Cardiac muscle cell (in vitro differentiated cells and primary cell): Measurements from ENCODE around the gene SLAMF1. TPM values are rescaled to one million over a fixed set of nuclear protein-coding genes. Genes with fewer than 3 reads are reported as not detected.

Source experiments
- DNase-seq, 2 donors: peaks; one replicate each; pipeline versions ENCODE4 v3.0.0 to v3.0.0-alpha.2; 2010 to 2017; ENCODE audit warnings: low read depth in 1 of 2, low spot score in 1 of 2
- H3K27ac ChIP-seq: fragments of 200-600 bp; sonication (generic); 2 replicates; pipeline ENCODE4 v1.5.1; 2016
- H3K27me3 ChIP-seq: fragments of 200-600 bp; sonication (generic); 2 replicates; pipeline ENCODE4 v1.6.0; 2016; ENCODE audit warnings: control low read depth
- H3K36me3 ChIP-seq: fragments of 200-600 bp; sonication (generic); 2 replicates; pipeline ENCODE4 v1.5.1; 2016; ENCODE audit warnings: control low read depth
- H3K4me1 ChIP-seq: fragments of 200-600 bp; sonication (generic); 2 replicates; pipeline ENCODE4 v1.8.1; 2017; ENCODE audit warnings: low read depth, mild to moderate bottlenecking, mixed run types
- H3K4me3 ChIP-seq: fragments of 200-600 bp; sonication (generic); 2 replicates; pipeline ENCODE4 v1.5.1; 2016; ENCODE audit warnings: mild to moderate bottlenecking
- H3K9me3 ChIP-seq: fragments of 200-600 bp; sonication (generic); 2 replicates; pipeline ENCODE4 v1.5.1; 2017; ENCODE audit warnings: low read depth, mild to moderate bottlenecking, control low read depth
- polyA plus RNA-seq: library from polyadenylated mRNA; unstranded; fragments of >200 nt; fragmentation: Nextera tagmentation; extraction: Ambion mirVana; gene quantifications from 2 replicates; pipeline ENCODE4 v1.2.1, GENCODE V29; 2016
- total RNA-seq: library from RNA; depleted of rRNA; stranded (reverse); fragments of >200 nt; gene quantifications from 2 replicates; pipeline ENCODE4 v1.2.3, GENCODE V29; 2016
- TF ChIP-seq, protein P1 (sequence below): IDR thresholded peaks from 2 replicates; pipeline ENCODE4 v1.5.1; 2012; ENCODE audit warnings: low read depth, mild to moderate bottlenecking, low read length

SLAMF1 gene
- total and polyA plus RNA-seq, 2 experiments from 2014 or later: not detected

DNA sequence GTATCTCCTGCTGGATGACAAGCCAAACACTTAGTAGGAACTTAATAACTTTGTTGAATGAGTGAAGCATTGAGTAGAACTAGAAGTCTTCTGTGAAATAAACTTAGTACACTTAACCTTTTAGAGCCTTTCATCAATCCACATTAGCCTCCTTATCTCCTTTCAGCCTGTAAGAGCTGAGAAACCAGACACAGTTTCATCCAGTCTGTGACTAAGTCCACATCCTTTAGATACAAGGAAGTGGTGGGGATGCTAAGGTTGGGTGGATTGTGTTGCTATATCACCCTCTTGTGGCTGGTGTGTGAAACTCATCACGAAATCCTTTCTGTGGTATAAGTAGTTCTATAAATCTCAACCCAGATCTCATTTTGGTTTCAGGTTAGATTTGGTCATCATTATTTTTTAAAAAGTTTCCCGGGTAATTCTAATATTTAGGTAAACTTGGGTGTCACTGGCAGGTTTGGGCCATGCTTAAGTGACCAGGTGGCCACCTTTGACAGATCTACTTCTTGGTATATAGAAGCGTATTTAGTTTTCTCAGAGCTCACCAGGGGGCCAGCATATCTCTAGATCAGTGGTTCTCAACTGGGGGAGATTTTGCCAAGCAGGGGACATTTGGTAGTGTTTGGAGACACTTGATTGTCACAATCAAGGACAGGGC, 39.7 kb downstream of the SLAMF1 start:
- Histone ChIP-seq H3K36me3 (no peaks in the 10 kb centered on the region), H3K27me3 (no peaks in the 10 kb centered on the region), H3K9me3 (no peaks in the 10 kb centered on the region), H3K27ac (no peak overlapping the region), H3K4me3 (no peak overlapping the region), H3K4me1 (no peaks in the 10 kb centered on the region)
- DNase-seq: peak; percentile 79 to 88
- TF ChIP-seq, protein P1, sequence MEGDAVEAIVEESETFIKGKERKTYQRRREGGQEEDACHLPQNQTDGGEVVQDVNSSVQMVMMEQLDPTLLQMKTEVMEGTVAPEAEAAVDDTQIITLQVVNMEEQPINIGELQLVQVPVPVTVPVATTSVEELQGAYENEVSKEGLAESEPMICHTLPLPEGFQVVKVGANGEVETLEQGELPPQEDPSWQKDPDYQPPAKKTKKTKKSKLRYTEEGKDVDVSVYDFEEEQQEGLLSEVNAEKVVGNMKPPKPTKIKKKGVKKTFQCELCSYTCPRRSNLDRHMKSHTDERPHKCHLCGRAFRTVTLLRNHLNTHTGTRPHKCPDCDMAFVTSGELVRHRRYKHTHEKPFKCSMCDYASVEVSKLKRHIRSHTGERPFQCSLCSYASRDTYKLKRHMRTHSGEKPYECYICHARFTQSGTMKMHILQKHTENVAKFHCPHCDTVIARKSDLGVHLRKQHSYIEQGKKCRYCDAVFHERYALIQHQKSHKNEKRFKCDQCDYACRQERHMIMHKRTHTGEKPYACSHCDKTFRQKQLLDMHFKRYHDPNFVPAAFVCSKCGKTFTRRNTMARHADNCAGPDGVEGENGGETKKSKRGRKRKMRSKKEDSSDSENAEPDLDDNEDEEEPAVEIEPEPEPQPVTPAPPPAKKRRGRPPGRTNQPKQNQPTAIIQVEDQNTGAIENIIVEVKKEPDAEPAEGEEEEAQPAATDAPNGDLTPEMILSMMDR: peak; percentile 77

GRCh38 chr1:160606611-160607010, 40.2 kb downstream of the SLAMF1 start:
- H3K27ac ChIP-seq: no peak overlapping the region
- TF ChIP-seq, protein P1: no peak
- DNase-seq: no peak
- no peak overlapping the region for H3K4me3 ChIP-seq
- no peaks in the 10 kb centered on the region for H3K27me3 ChIP-seq
- no peaks in the 10 kb centered on the region for H3K4me1 ChIP-seq
- no peaks in the 10 kb centered on the region for H3K36me3 ChIP-seq
- H3K9me3 ChIP-seq: no peaks in the 10 kb centered on the region

DNA sequence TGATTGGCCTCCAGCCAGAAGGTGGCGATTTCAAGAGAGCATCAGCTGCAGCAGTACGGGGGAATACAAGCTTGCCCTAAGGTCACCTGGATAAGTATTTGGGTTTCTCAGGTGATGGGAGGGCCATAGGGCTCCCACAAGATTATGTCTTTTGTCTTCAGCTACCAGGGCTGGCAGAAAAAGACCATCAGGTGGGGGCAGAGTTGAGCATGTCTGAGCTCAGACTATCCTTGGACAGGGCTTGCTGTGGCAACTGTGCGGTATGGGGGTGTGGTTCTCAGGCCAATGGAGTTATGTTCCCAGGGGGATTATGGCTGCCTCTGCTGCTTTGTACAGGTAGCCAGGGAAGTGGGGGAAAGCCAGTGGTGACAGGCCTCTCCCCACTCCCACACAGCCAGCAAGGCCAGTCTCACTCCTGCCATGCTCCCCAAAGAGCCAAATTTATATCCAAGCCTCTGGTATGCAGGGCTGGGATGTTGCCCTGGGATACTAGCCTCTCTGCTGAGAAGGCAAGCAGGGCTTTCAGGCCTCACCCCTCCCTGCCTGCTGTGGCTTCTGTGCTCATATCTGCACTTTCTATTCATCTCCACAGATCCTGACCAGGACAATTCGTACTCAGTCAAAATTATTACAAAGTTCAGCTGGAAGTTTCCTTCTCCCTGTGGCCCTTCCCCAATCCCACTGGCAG, 40.9 kb downstream of the SLAMF1 start:
- H3K9me3 ChIP-seq: no peaks in the 10 kb centered on the region
- H3K4me1 ChIP-seq: no peaks in the 10 kb centered on the region
- no peak overlapping the region for H3K4me3 ChIP-seq
- TF ChIP-seq, protein P1: no peak
- H3K27me3 ChIP-seq: no peaks in the 10 kb centered on the region
- no peak overlapping the region for H3K27ac ChIP-seq
- no peaks in the 10 kb centered on the region for H3K36me3 ChIP-seq
- no peak for DNase-seq

GRCh38 chr1:160605205-160605604, 41.6 kb downstream of the SLAMF1 start:
- no peaks in the 10 kb centered on the region for H3K27me3 ChIP-seq
- no peaks in the 10 kb centered on the region for H3K36me3 ChIP-seq
- DNase-seq: no peak
- no peak overlapping the region for H3K27ac ChIP-seq
- H3K4me3 ChIP-seq: no peak overlapping the region
- H3K4me1 ChIP-seq: no peaks in the 10 kb centered on the region
- TF ChIP-seq, protein P1: no peak
- no peaks in the 10 kb centered on the region for H3K9me3 ChIP-seq

DNA sequence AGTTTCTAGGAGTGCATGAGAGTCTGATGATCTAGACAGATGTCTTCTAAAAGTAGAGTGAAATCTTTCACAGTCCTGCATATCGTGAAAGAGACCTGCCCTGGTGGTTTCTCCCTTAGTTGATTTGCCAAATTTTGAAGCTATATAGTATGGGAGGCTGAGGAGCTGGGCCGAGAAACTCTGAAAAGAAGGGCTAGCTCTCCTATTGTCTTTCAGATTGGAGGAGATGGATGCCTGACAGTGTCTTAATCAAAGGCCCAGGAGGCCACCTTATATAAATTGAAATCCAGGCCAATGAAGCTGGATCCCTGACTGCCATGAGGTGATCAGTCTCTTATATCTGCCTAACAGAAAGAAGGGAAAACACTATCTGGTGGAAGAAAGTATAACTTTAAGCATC, 49.1 kb downstream of the SLAMF1 start:
- H3K9me3 ChIP-seq: no peaks in the 10 kb centered on the region
- no peaks in the 10 kb centered on the region for H3K4me1 ChIP-seq
- H3K27ac ChIP-seq: no peak overlapping the region
- no peaks in the 10 kb centered on the region for H3K36me3 ChIP-seq
- TF ChIP-seq, protein P1: no peak
- H3K4me3 ChIP-seq: no peak overlapping the region
- DNase-seq: no peak
- H3K27me3 ChIP-seq: no peaks in the 10 kb centered on the region
